CD4-positive, alpha-beta T cell (primary cell): Measurements from ENCODE around the gene C10orf62. TPM values are rescaled to one million over a fixed set of nuclear protein-coding genes. Genes with fewer than 3 reads are reported as not detected.

ENCODE experiments used
- ATAC-seq: fragments of 200-7000 bp; cut with Tn5 transposase; one replicate; pipeline ENCODE4 v1.10.0; 2022; ENCODE audit warnings: mild to moderate bottlenecking; ENCODE audit not compliant: poor library complexity
- CTCF ChIA-PET: fragments of 350-600 bp; sonication (Branson Sonifier 250); formaldehyde crosslinking; loops from one replicate; lab custom pipeline; 2021; ENCODE audit warnings: antibody characterized with exemption, inconsistent platforms; lab: Charles Lee
- POLR2A ChIA-PET: fragments of 350-600 bp; sonication (Branson Sonifier 250); formaldehyde crosslinking; loops from one replicate; lab custom pipeline; 2021; ENCODE audit warnings: antibody characterized with exemption, inconsistent platforms; lab: Charles Lee
- DNase-seq, 14 experiments: peaks; one replicate each; pipeline ENCODE4 v3.0.0-alpha.2; 2013 to 2020; ENCODE audit warnings: mixed read lengths in 2 of 14
- H3K27ac ChIP-seq, 2 donors: one replicate each; pipeline versions ENCODE4 v1.5.1 to v1.7.0; 2013; ENCODE audit warnings: low read length in 2 of 2, low read depth in 1 of 2, mild to moderate bottlenecking in 1 of 2
- H3K27me3 ChIP-seq, 2 experiments: 1 replicate in 1 of 2; 2 replicates in 1 of 2; pipeline versions ENCODE4 v1.6.1 to v1.7.0; 2013; ENCODE audit warnings: low read length in 2 of 2, control low read depth in 1 of 2, mild to moderate bottlenecking in 1 of 2, moderate library complexity in 1 of 2; ENCODE audit not compliant: insufficient read depth in 2 of 2, control insufficient read depth in 1 of 2
- H3K36me3 ChIP-seq: one replicate; pipeline ENCODE4 v1.6.1; 2013; ENCODE audit warnings: low read length, control low read depth; ENCODE audit not compliant: insufficient read depth
- H3K4me1 ChIP-seq: one replicate; pipeline ENCODE4 v1.6.1; 2013; ENCODE audit warnings: low read length, control low read depth; ENCODE audit not compliant: insufficient read depth
- H3K4me3 ChIP-seq: one replicate; pipeline ENCODE4 v1.5.1; 2013; ENCODE audit warnings: mild to moderate bottlenecking, low read length, moderate library complexity
- H3K9me3 ChIP-seq, 2 experiments: 1 replicate in 1 of 2; 2 replicates in 1 of 2; pipeline versions ENCODE4 v1.6.1 to v1.7.0; 2013; ENCODE audit warnings: low read length in 2 of 2, mild to moderate bottlenecking in 2 of 2, control low read depth in 1 of 2, moderate library complexity in 1 of 2; ENCODE audit not compliant: control insufficient read depth in 1 of 2, insufficient read depth in 1 of 2
- H3K27ac Mint-ChIP-seq: one replicate; pipeline ENCODE4 v1.8.0; 2020; ENCODE audit warnings: mixed read lengths
- H3K27me3 Mint-ChIP-seq: one replicate; pipeline ENCODE4 v1.8.0; 2021; ENCODE audit warnings: mixed read lengths
- H3K36me3 Mint-ChIP-seq: one replicate; pipeline ENCODE4 v1.8.0; 2021; ENCODE audit warnings: low read depth, mixed read lengths
- H3K4me1 Mint-ChIP-seq: one replicate; pipeline ENCODE4 v1.8.0; 2021; ENCODE audit warnings: low read depth, mixed read lengths
- H3K4me3 Mint-ChIP-seq: one replicate; pipeline ENCODE4 v1.8.0; 2020; ENCODE audit warnings: mild to moderate bottlenecking, mixed read lengths
- H3K9me3 Mint-ChIP-seq: one replicate; pipeline ENCODE4 v1.8.0; 2020; ENCODE audit warnings: mixed read lengths
- intact Hi-C, 2 experiments: fragments of 100-400 bp; cut with DNase I in 1 of 2; cut with micrococcal nuclease in 1 of 2; formaldehyde crosslinking; loops; one replicate each; pipeline versions ENCODE4 v1.15.1 to v1.9.0; 2023 to 2025; cut with DNase I, micrococcal nuclease
- total RNA-seq, 174 experiments: library from RNA in 2 of 174; stranded (reverse) in 2 of 174; gene quantifications; one replicate each; pipeline ENCODE4 v1.2.3 and lab custom pipeline; 2021 to 2026
- TF ChIP-seq, protein P1 (sequence below): fragments of 200-600 bp; IDR thresholded peaks from one replicate; pipeline ENCODE4 v1.8.0; 2022; ENCODE audit warnings: antibody characterized with exemption, mild to moderate bottlenecking

The C10orf62 gene
- total RNA-seq, 2 experiments from 2014 or later, result not detected

DNA sequence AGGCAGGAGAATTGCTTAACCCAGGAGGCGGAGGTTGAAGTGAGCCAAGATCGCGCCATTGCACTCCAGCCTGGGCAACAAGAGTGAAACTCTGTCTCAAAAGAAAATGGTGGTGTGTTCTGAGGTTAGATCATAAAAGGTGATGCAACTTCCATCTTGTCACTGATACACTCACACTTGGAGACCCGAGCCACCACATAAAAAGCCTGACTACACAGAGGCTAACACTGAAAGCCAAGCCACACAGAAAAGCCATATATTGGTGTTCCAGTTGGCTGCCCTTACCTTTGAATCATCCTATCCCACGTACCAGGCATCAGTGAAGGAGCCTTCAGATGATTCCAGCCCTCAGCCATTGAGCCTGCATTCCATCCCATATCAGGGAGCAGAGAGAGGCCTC is 39.8 kb downstream of the C10orf62 start:
- Histone ChIP-seq H3K9me3 (peaks cover 0 to 3% of the 10 kb centered on the region in 2 experiments), H3K27ac (no peak overlapping the region), H3K36me3 (no peaks in the 10 kb centered on the region), H3K4me3 (no peak overlapping the region), H3K4me1 (peaks cover 18% of the 10 kb centered on the region), H3K27me3 (no peaks in the 10 kb centered on the region)
- H3K4me1 Mint-ChIP-seq, result peaks cover 16% of the 10 kb centered on the region
- H3K9me3 Mint-ChIP-seq, result no peaks in the 10 kb centered on the region
- no peaks in the 10 kb centered on the region for H3K27me3 Mint-ChIP-seq
- ATAC-seq (no peak), DNase-seq (no peak)
- intact Hi-C loops, result no loop called here
- H3K36me3 Mint-ChIP-seq, result peaks cover 6% of the 10 kb centered on the region
- ChIA-PET CTCF (no interaction called here), POLR2A (no interaction called here)
- TF ChIP-seq, protein P1, sequence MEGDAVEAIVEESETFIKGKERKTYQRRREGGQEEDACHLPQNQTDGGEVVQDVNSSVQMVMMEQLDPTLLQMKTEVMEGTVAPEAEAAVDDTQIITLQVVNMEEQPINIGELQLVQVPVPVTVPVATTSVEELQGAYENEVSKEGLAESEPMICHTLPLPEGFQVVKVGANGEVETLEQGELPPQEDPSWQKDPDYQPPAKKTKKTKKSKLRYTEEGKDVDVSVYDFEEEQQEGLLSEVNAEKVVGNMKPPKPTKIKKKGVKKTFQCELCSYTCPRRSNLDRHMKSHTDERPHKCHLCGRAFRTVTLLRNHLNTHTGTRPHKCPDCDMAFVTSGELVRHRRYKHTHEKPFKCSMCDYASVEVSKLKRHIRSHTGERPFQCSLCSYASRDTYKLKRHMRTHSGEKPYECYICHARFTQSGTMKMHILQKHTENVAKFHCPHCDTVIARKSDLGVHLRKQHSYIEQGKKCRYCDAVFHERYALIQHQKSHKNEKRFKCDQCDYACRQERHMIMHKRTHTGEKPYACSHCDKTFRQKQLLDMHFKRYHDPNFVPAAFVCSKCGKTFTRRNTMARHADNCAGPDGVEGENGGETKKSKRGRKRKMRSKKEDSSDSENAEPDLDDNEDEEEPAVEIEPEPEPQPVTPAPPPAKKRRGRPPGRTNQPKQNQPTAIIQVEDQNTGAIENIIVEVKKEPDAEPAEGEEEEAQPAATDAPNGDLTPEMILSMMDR, result no peak
- no peak overlapping the region for H3K27ac Mint-ChIP-seq
- no peak overlapping the region for H3K4me3 Mint-ChIP-seq

DNA sequence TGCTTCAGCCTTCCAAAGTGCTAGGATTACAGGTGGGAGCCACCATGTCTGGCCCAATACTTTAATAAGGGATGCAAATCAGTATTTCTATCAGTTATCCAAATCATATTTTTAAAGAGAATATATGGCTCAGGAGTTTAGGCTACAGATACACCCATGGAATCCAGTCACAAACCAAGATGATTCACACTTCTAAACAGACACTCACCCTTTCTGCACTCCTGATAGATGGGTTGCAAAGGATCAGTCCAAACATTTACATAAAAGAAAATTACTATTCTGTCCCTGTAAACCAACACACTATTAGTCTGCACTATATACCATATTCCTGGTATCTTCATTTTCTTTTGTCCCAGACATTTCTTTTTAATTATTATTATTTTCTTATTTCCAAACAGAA is 41.6 kb downstream of the C10orf62 start:
- peaks cover 18% of the 10 kb centered on the region for H3K4me1 ChIP-seq
- intact Hi-C loops, result loop anchor here in 1 of 2 experiments (5.0 to 10.0 kb wide), 2 partner anchors 184 to 1046 kb away; partner anchors contain the start of genes EXOSC1, TM9SF3 and ZDHHC16
- no peaks in the 10 kb centered on the region for H3K27me3 Mint-ChIP-seq
- no peak overlapping the region for H3K27ac ChIP-seq
- CTCF ChIA-PET, result no interaction called here
- H3K4me3 ChIP-seq, result no peak overlapping the region
- H3K27me3 ChIP-seq, result no peaks in the 10 kb centered on the region
- POLR2A ChIA-PET, result no interaction called here
- peaks cover 16% of the 10 kb centered on the region for H3K4me1 Mint-ChIP-seq
- no peak for DNase-seq
- no peak overlapping the region for H3K27ac Mint-ChIP-seq
- no peak overlapping the region for H3K4me3 Mint-ChIP-seq
- H3K36me3 ChIP-seq, result no peaks in the 10 kb centered on the region
- no peaks in the 10 kb centered on the region for H3K9me3 Mint-ChIP-seq
- ATAC-seq, result no peak
- TF ChIP-seq, protein P1, result no peak
- H3K9me3 ChIP-seq, result peaks cover 0 to 3% of the 10 kb centered on the region in 2 experiments
- H3K36me3 Mint-ChIP-seq, result peaks cover 6% of the 10 kb centered on the region

DNA sequence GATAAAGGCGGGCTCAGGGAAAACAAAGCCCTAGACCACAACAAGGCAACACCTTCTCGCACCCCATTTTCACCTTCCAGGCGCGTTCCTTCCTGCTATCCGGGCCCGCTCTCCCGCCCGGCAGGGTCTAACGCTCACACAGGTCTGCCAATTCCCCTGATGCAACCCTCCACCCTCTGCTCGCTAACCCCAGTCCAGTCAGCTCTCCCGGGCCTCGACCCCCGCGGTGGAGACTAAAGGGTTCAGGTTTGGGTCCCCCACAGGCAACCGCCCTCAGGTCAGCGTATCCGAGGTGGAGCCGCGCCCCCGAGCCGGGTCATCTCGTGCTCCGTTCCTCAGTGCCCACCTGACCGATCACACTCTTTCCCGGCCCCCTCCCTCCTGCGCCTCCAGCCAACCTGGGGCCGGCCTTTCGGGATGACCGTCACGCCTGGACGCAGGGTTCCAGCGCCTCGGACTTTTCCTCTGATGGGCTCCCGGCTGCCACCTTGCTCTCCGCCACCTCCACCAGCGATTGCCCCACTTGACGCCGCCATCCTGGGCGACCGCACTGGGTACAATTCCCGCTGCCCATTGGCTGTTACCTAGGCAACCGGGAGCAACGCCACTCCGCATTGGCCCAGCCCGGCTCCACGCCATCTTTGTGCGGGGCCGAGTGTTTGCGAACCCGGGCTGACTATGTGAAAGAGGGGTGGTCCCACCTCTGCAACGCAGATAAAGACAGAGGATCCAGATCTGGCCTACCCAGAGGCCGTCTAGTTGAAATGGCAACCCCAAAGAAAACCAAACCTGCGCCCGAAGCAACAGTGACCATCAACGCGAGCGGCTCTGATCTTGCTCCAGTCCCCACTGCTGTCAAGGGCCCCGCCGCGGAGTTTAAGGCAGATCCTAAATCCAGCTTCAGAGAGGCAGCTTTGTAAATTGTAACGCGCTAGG is 43.7 kb downstream of the C10orf62 start, which contains the start of gene MORN4:
TSS of gene MORN4 (minus strand) at position 552 of the 936 bp plus-strand sequence. CDS start 13,847 bp downstream, outside the sequence.
- peak within 1 kb of the TSS; percentile 98 for H3K4me3 ChIP-seq
- TF ChIP-seq, protein P1, result no peak
- no peaks in the 10 kb centered on the region for H3K27me3 ChIP-seq
- H3K27ac ChIP-seq, result no peak within 1 kb of the TSS
- Mint-ChIP-seq H3K27me3 (no peaks in the 10 kb centered on the region), H3K9me3 (no peaks in the 10 kb centered on the region), H3K27ac (peak within 1 kb of the TSS; percentile 71), H3K36me3 (peaks cover 6% of the 10 kb centered on the region), H3K4me1 (peaks cover 16% of the 10 kb centered on the region), H3K4me3 (peak within 1 kb of the TSS; percentile 94)
- CTCF ChIA-PET, result interaction anchor here (1.3 kb wide), 1 partner anchor 68 kb away, joined by 3 read pairs; no protein-coding TSS in a partner anchor
- peaks cover 0 to 3% of the 10 kb centered on the region in 2 experiments for H3K9me3 ChIP-seq
- intact Hi-C loops, result loop anchor here (2.0 to 10.0 kb wide), 4 partner anchors 132 to 1048 kb away; partner anchors contain the start of genes EXOSC1 (in 1 of the 2), MMS19 (in 1 of the 2), TM9SF3 (in 1 of the 2) and UBTD1 (in 1 of the 2)
- POLR2A ChIA-PET, result interaction anchor here (1.3 to 1.6 kb wide), 2 partner anchors 8 to 54 kb away, joined by 3 to 4 read pairs; partner anchors contain the start of gene AVPI1
- H3K36me3 ChIP-seq, result no peaks in the 10 kb centered on the region
- DNase-seq (peak; percentile 85 to 95 (median 89)), ATAC-seq (peak; percentile 99)
- H3K4me1 ChIP-seq, result peaks cover 18% of the 10 kb centered on the region
